ENCODE results near the gene UGT1A3.
"Not testable (repeated sequence)": the region's sequence is repeated elsewhere in the genome, so short reads cannot be mapped to it uniquely, and the experiment has no call there.

UGT1A3 gene

DNA sequence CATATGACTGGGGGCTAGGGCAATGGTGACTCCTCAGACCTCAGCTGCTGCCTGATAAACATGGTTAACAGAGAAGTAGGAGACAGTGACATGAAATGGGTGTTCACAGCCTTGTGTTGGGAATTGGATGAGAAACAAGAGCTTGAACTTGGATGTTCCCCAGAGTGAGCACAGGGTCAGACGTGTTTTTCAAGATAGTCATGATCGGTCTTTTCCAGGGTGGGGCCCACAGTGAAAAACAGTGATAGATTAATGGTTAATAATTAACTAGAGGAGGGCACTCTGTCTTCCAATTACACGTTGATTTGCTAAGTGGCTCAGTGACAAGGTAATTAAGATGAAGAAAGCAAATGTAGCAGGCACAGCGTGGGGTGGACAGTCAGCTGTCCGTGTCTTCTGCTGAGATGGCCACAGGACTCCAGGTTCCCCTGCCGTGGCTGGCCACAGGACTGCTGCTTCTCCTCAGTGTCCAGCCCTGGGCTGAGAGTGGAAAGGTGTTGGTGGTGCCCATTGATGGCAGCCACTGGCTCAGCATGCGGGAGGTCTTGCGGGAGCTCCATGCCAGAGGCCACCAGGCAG, at the start of gene UGT1A3:
Gene UGT1A3, plus strand, starts transcription at position 320 of the 579 bp plus-strand sequence. Its CDS starts 85 bp downstream, at position 405.
- no peak for DNase-seq

DNA sequence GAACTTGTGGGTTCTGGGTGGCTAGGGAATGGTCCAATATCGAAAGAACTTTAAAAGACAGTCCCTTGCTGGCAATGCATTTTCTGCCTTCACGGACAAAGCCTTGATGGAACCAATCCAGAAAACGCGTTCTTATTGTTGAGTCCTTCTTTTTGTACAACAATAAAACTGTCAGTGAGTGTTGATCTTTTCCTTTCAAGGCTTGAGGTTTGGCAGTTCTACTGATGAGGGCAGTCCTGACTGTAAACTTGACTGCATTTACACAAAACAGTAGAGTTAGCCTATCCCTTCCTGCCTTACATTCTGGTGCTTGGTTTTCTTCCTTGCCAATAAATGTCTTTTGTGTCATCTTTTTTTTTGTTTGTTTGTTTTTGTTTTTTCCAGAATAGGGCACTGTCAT, 49.6 kb upstream of the UGT1A3 start:
- no peak for DNase-seq

DNA sequence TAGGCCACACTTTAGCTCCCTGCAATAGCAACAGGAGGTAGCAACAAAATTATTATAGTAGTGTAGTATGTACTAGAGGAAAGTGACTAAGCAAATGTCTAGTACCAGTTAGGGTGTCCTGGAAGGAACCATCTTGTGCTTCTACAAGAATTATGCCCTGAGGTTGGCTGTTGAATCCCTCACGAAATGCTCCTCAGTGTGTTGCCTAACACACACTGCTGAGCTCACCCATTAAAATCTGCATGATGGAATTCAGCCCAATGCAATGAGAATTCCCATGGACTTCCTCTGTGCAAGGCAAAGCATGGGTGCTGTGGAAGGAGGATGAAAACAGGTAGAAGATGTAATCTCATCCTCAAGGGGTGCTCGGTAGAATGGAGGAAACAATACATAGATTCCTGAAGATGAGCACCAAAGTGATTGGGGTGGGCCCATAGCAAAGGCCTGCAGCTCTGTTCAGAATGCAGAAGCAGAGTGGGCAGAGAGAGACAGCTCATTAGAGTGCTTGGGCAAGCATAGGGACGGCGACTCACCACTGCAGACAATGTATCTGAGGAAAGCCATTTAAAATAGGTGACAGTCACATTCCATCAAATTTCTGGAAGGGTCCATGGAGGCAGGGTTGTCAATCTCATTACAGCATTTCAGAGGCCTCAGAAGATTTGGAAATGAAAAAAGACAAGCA, 48.3 kb upstream of the UGT1A3 start:
- DNase-seq, result no peak

DNA sequence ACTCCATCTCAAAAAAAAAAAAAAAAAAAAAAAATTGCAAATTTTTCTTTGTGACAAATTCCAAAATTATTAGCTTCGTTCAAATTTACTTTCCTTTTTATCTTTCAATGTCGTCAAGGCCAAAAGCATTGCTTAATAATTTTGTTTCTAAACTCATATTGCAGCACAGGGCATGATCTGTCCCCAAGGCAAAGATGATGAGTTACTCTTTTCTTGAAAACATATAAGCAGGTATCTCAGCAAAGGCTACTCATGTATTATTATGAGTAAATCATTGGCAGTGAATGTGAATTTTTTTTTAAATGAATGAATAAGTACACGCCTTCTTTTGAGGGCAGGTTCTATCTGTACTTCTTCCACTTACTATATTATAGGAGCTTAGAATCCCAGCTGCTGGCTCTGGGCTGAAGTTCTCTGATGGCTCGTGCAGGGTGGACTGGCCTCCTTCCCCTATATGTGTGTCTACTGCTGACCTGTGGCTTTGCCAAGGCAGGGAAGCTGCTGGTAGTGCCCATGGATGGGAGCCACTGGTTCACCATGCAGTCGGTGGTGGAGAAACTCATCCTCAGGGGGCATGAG, 47.2 kb upstream of the UGT1A3 start, which contains the start of gene UGT1A7:
Gene UGT1A7, plus strand, starts transcription at position 381 of the 579 bp plus-strand sequence. Its CDS starts 37 bp downstream, at position 418.
- no peak for DNase-seq

DNA sequence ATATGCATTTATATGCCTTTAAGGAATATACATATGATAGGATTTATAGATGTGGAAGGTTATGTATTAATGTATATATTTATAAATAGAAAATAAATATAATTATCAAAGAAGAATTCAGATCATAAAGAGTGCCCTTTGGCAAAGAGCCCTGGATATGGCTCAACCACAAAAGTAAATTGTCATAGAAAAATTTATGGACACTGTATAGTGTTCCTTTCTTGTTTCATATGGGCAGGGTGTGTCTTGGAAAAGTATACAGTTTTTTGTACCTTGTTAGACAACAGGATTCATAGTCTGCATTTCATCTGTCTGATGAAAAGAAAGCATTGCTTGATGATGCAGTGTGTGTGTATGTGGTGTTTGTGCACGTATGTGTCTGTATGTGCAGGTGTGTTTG, 44.2 kb upstream of the UGT1A3 start:
- DNase-seq, result no peak

DNA sequence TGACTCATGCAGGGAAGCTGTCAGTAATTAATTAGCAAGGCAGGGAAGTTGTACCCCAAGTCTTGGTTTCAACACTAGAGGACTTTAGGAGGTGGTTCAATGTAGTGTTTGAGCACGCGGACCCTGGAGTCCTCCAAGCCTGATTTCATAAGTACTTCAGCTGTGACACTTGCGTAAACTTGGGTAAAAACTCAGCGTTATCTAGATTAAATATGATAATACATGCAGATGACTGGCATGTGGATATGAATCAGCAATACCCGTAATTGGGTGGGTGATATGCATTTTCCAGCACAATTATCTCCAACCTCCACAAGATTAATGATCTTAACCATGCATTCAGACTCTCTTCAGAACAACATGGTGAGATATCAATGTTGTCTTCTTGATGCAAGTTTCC, 41.9 kb upstream of the UGT1A3 start:
- DNase-seq, result no peak

DNA sequence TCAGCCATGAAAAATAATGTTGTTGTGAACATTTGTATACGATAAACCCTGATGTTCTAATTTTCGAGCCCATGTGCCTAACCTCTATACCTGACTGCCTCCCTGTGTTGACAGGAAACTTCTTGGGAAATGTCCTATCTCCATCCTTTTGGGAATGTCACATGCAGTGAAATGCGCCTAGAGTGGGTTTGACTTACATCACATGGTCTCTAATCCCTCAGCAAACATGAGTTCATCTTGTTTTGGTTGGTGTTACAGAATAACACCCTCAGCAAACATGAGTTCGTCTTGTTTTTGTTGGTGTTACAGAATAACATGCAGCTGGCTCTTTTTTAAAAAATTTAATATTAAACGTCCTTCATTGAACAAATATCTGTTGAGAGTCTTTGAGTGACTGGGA, 40.5 kb upstream of the UGT1A3 start:
- DNase-seq, result no peak

DNA sequence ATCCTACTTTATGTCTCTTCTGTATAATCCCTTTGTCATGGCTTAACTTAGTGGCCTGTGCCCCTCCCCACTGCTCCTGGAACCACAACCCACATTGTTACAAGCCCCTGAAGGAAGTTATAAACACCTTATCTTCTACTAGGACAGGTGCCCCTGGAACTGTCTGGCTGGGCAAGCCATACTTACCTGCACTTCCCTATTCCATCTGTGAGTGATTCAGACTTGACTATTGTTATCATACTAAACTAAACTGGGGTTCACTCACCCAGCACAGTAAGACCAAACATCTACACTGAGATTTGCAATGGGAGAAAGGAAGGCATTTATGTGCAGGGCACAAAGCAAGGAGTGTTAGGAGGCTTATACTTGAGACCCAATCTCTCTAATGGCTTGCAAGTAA, 39.8 kb upstream of the UGT1A3 start:
- DNase-seq, result no peak

DNA sequence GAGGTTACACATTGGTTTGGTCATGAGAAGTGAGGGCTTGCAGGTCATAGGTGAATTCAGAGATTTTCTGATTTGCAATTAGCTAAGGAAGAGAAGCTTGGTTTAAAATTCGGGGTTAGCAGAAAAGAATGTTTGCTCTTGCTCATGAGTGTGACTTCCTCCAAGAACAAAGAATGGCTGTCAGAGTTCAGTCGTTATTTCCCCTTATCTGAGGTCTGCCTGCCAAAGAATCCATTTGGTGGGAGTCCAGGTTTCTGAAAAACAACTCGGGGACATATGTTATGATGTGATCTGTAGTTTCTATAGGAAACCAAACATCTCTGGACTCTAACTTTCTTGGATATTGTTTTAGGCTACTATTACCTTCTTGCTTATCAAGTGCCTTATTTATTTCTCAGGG, 39.3 kb upstream of the UGT1A3 start:
- no peak for DNase-seq

DNA sequence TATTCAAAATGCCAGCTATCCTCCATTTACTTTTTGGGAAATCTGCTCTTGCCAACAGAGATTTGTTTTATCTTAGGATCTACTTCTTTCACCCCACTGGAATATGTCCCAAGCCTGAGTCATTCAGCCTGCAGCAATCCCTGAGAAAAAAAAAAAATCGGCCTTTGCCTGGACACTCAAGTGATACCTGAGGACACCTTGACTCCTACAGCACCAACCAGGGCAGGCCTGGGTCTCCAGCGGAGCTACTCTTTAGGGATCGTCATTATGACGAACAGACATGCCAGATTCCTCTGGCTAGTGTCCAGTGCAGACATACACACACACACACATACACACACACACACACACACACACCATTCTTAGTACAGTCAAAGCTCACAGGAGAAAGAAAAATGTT, 38.4 kb upstream of the UGT1A3 start:
- no peak for DNase-seq

DNA sequence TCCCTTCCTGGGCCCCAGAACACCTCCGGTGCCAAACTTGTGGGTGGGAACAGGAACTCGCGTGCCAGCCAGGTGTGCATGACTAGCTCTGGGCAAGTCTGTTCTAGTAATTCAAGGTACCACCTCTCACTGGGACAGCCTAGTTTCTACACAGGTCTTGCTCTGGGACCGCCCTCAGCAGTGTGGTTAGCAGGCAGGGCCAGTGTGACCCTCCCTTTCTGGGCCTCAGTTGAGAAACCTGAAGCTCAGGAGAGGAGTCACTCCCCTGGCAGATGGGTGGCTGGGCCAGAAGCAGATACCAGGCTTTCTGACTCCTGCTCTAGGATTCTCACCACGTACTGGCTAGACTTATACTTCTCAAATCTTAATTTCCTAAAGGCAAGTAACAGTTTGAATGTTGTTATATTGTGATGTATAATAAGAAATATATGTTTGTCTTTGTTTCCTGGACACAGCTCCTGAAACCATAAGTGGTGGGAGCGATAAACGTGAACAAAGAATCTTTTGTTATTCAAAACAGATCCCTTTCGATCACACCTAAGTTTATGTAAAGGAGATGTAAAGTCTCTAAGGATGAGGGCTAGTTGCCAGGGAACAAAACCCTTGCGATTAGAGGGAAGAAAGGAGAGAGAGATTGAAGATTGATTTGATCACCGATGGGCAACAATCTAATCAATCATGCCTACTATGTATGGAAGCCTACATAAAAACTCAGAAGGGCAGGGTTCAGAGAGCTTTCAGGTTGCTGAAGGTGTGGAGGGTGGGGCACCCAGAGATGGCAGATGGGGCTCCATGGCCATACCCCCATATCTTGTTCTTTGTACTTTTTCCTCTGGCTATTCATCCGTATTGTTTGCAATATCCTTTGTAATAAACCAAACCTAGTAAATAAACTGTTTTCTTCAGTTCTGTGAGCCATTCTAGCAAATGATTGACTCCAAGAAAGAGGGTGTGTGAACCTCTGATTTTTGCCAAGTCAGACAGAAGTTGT, 37.1 kb upstream of the UGT1A3 start:
- DNase-seq, result no peak

DNA sequence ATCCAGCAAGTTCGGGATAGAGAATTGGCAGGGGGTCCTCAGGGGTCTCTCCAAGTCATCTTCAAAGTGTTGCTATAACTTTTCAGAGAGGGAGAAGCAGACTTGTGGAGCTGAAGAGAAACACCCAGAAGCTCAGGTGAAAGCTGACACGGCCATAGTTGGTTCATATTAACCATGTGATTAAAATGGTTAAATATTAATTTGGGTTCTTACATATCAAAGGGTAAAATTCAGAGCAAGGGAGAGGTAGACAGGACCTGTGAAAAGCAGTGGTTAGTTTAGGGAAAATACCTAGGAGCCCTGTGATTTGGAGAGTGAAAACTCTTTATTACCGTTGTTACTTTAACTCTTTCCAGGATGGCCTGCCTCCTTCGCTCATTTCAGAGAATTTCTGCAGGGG, 36.2 kb upstream of the UGT1A3 start, which contains the start of gene UGT1A6:
Gene UGT1A6, plus strand, starts transcription at position 243 of the 400 bp plus-strand sequence. Its CDS starts 115 bp downstream, at position 358.
- DNase-seq, result no peak

DNA sequence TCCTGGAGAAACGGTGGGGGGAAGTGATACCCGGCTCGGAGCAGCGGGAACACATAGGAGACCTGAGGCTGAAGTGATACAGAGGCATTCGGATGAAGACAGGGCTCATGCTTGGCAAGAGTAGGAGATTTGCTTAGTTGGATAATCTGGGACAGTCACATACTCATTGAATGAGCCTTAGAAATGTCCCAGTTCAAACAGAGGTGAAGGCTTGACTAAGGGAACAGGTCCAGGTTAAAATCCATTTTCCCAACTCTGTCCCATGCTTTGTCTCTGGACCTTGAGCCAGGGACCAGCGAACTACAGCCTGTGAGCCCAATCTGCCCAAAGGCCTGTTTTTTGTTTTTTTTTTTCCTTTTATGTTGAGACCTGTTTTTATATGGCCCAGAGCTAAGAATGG, 34.9 kb upstream of the UGT1A3 start:
- no peak for DNase-seq

DNA sequence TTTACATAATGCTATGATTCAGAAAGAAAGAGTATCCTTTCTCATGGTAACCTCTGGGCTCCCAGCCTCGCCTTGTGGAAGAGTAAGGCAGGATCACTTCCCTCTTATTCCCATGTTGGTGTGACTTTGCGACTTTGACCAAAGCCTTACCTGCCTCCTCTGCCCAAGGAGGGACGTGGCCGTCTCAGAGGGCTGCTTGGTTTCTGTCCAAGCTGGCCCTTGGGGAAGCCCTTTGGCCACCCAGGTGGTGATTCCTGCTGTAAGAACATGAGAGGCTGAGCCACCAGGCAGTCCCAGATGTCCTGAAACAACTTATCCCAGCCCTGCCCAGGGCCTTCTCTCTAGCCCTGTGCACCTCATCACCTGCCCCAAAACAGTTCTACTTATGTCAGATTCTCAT, 30.1 kb upstream of the UGT1A3 start:
- DNase-seq, result no peak

DNA sequence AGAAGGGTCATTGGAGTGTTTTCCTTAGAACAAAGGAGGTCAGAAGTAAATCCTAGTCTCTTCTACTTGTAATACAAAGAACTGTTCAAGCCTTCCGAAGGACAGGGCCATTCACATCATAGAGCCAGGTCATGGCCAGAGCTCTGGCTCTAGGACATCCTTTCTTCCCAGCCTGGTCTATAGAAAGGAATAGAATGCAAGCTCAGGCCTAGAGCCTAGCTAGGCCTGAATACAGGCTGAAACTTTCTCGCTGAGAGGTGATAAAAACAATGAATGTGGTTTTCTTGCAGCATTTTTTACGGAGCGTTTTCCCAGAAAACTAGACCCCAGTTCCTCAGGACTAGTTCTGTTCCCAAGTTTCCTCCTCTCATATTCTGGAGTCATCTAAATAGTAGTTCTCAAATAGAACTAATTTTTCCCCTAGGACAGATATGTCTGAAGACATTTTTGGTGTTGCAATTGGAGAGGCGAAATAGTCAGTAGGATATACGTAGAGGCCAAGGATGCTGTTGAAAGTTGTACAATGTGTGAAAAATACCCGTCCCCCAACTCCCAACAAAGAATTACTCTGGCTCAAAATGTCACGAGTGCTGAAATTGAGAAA, 29.3 kb upstream of the UGT1A3 start:
- no peak for DNase-seq

DNA sequence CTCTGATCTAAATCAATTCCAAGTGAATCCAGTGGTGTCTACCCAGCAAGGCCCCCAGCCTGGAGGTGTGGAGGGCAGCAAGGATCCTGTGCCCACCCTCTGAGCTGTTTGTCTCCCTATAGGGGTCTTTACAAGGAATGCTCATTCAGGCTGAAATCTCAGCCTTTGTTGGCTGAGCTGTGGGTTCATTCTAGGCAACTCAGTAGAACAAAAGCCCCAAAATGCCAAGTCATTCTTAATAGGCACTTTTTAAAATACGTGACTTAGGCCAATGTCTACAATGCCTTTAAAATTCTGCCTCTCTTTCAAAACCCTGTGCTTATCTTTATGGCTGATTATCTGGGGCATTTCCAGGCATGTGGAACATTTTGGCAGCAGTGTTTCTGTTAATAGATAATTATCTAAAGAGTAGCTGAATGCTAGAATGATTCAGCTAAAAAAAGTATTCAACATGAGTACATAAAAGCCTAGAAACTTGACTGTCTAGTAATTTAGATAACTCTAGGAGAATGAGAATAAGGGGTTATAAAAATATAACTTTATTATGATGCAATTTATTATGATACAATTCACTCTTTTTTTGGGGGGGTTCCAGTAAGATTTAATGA, 28.7 kb upstream of the UGT1A3 start:
- peak in 1 of 51 donors; percentile 6 for DNase-seq

DNA sequence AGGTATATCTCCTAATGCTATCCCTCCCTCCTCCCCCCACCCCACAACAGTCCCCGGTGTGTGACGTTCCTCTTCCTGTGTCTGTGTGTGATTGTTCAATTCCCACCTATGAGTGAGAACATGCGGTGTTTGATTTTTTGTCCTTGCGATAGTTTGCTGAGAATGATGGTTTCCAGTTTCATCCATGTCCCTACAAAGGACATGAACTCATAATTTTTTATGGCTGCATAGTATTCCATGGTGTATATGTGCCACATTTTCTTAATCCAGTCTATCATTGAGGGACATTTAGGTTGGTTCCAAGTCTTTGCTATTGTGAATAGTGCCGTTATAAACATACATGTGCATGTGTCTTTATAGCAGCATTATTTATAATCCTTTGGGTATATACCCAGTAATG, 28.0 kb upstream of the UGT1A3 start:
- not testable (repeated sequence) for DNase-seq

DNA sequence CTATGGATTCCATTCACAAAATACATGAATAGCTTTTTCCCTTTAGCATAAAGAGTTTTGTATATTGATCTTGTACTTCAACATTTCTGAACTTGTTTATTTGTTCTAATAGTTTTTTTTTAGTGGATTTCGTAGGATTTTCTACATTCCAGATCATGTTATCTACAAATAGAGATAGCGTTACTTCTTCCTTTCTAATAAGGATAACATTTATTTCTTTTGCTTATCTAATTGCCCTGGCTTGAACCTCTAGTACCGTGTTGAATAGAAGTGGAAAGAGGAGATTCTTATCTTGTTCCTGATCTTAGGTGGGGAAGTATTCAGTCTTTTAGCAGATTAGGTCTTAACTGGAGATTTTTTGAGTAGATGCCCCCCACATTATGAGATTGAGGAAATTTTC, 26.6 kb upstream of the UGT1A3 start:
- no peak for DNase-seq

DNA sequence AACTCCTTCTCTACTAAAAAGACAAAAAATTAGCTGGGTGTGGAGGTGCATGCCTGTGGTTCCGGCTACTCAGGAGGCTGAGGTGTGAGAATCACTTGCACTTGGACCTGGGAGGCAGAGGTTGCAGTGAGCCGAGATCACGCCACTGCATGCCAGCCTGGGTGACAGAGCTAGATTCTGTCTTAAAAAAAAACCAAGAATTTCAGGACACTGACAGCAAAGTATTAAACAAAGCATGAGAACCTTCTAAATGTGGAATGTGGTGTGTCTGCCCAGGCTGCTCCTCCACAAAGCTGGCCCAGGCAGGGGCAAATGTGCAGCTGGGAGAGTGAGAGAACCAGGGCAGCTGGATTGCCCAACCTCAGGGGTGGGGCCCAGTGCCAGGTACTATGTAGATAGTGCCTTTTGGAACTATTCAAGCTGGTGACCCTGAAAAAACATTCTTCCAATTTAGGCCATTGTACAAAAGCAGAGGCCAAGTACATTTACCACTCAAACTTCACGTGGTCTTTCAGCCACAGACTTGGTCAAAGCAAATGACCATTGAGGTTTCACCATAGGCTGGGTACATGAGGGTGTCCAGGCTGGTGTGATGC, 22.8 kb upstream of the UGT1A3 start:
- no peak for DNase-seq

DNA sequence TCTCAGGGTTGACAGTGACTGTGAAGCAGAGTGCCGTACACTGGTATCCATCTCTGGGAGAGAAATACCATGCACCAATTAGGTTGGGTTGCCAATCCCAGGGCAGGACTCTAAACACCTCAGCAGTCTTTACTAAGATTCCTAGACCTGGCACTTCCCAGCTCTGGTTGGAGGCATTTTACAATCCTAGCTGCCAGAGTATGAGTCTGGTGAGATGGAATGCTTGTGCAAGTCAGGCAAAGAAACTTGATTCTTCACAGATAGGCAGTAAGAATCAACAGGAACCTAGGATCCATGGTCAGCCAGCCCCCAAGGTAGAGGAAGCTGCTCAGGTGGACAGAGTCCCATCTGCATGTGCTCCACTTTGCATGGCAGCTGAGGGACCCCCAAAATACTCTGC, 22.1 kb upstream of the UGT1A3 start:
- DNase-seq, result no peak
